Bladder microvascular endothelial cell (primary cell): ENCODE data around the gene GOLGA2. TPM values are rescaled to one million over a fixed set of nuclear protein-coding genes. Genes with fewer than 3 reads are reported as not detected.

ENCODE experiments used
- total RNA-seq: library from RNA; depleted of rRNA; stranded (reverse); fragments of >200 nt; gene quantifications from 2 replicates; pipeline ENCODE4 v1.2.3, GENCODE V29; 2014

Gene GOLGA2
- 44.4 and 94.0 TPM in 2 replicates for total RNA-seq

GRCh38 chr9:128275198-128276007 is at the start of gene GOLGA2:
TSS of gene GOLGA2 (minus strand) at chr9:128276007. CDS start at chr9:128275976, 31 bp downstream.

GRCh38 chr9:128322404-128323211 is 46.8 kb upstream of the GOLGA2 start, which contains the start of the genes COQ4 and TRUB2:
TSS of gene COQ4 (plus strand) at chr9:128322839. CDS start at chr9:128322859, 20 bp downstream.
TSS of gene TRUB2 (minus strand) at chr9:128322447. CDS start at chr9:128322408, 39 bp downstream.

GRCh38 chr9:128276008-128276573 is 284 bp upstream of the GOLGA2 start, which contains the start of gene SWI5:
TSS of gene SWI5 (plus strand) at chr9:128276276.

Other genes with a start within 250 kb of the GOLGA2 start
- 9.1 and 11.9 TPM in 2 replicates for gene NAIF1, start 208.7 kb downstream of the GOLGA2 start, total RNA-seq
- gene SLC25A25, start 207.8 kb downstream of the GOLGA2 start, total RNA-seq = 20.1 and 53.8 TPM in 2 replicates
- gene PTGES2, start 148.3 kb downstream of the GOLGA2 start, total RNA-seq = 63.5 and 105 TPM in 2 replicates
- not detected in 2 replicates for gene LCN2, start 126.6 kb downstream of the GOLGA2 start, total RNA-seq
- gene BBLN, start 115.7 kb downstream of the GOLGA2 start, total RNA-seq = 19.4 and 20.4 TPM in 2 replicates
- 16.4 and 35.4 TPM in 2 replicates for gene CIZ1, start 84.4 kb downstream of the GOLGA2 start, total RNA-seq
- gene DNM1, start 72.6 kb downstream of the GOLGA2 start, total RNA-seq = 0.16 and 0.69 TPM in 2 replicates
- 20.0 and 24.1 TPM in 2 replicates for gene SWI5, start 269 bp upstream of the GOLGA2 start, total RNA-seq
- gene TRUB2, start 46.4 kb upstream of the GOLGA2 start, total RNA-seq = 19.3 and 25.1 TPM in 2 replicates
- 16.2 and 22.9 TPM in 2 replicates for gene COQ4, start 46.8 kb upstream of the GOLGA2 start, total RNA-seq
- 24.1 and 37.9 TPM in 2 replicates for gene SLC27A4, start 64.5 kb upstream of the GOLGA2 start, total RNA-seq
- gene URM1, start 95.4 kb upstream of the GOLGA2 start, total RNA-seq = 37.1 and 85.3 TPM in 2 replicates
- gene CERCAM, start 144.8 kb upstream of the GOLGA2 start, total RNA-seq = 9.6 and 35.7 TPM in 2 replicates
- 31.2 and 48.5 TPM in 2 replicates for gene ODF2, start 180.0 kb upstream of the GOLGA2 start, total RNA-seq
- gene GLE1, start 228.7 kb upstream of the GOLGA2 start, total RNA-seq = 15.1 and 21.0 TPM in 2 replicates